HG03457 (cell line): Measurements from ENCODE around the gene ACAD10.

ENCODE experiments used
- ATAC-seq: cut with Tn5 transposase; IDR thresholded peaks from one replicate; pipeline ENCODE4 v1.9.1; 2021; ENCODE audit warnings: moderate number of reproducible peaks; ENCODE audit not compliant: unreplicated experiment

ACAD10 gene

GRCh38 chr12:111773801-111774551 is 88.1 kb downstream of the ACAD10 start:
- no peak for ATAC-seq

- ATAC-seq: no peak
Measured at GRCh38 chr12:111775205-111776193, 89.6 kb downstream of the ACAD10 start.

- ATAC-seq: no peak
Measured at GRCh38 chr12:111776836-111777344, 91.0 kb downstream of the ACAD10 start.

- ATAC-seq: no peak
Measured at GRCh38 chr12:111777345-111778045, 91.6 kb downstream of the ACAD10 start.

- no peak for ATAC-seq
Measured at GRCh38 chr12:111780166-111780565, 94.3 kb downstream of the ACAD10 start.

GRCh38 chr12:111780615-111781014 is 94.8 kb downstream of the ACAD10 start:
- no peak for ATAC-seq

- no peak for ATAC-seq
Measured at GRCh38 chr12:111781085-111781658, 95.3 kb downstream of the ACAD10 start.

GRCh38 chr12:111783046-111783445 is 97.2 kb downstream of the ACAD10 start:
- ATAC-seq: no peak

GRCh38 chr12:111784953-111785352 is 99.1 kb downstream of the ACAD10 start:
- ATAC-seq: no peak

- no peak for ATAC-seq
Measured at GRCh38 chr12:111785651-111786050, 99.8 kb downstream of the ACAD10 start.

- no peak for ATAC-seq
Measured at GRCh38 chr12:111788178-111788654, 102.4 kb downstream of the ACAD10 start.

- ATAC-seq: no peak
Measured at GRCh38 chr12:111789779-111790178, 103.9 kb downstream of the ACAD10 start.

GRCh38 chr12:111791507-111791906 is 105.7 kb downstream of the ACAD10 start:
- ATAC-seq: no peak

GRCh38 chr12:111792155-111792855 is 106.5 kb downstream of the ACAD10 start:
- ATAC-seq: no peak

GRCh38 chr12:111792856-111793235 is 107.0 kb downstream of the ACAD10 start:
- ATAC-seq: no peak

GRCh38 chr12:111798182-111798581 is 112.3 kb downstream of the ACAD10 start:
- ATAC-seq: no peak

GRCh38 chr12:111799758-111800157 is 113.9 kb downstream of the ACAD10 start:
- ATAC-seq: no peak

- no peak for ATAC-seq
Measured at GRCh38 chr12:111803038-111803626, 117.3 kb downstream of the ACAD10 start.

GRCh38 chr12:111803851-111804250 is 118.0 kb downstream of the ACAD10 start:
- no peak for ATAC-seq

- ATAC-seq: no peak
Measured at GRCh38 chr12:111806304-111806703, 120.5 kb downstream of the ACAD10 start.
